ENCODE measurements around the gene CIT. TPM values are rescaled to one million over a fixed set of nuclear protein-coding genes. Genes with fewer than 3 reads are reported as not detected.
"Not testable (repeated sequence)": the region's sequence is repeated elsewhere in the genome, so short reads cannot be mapped to it uniquely, and the experiment has no call there.

CIT gene
- total RNA-seq, 1 donor from 2014 or later = 18.0 TPM

DNA sequence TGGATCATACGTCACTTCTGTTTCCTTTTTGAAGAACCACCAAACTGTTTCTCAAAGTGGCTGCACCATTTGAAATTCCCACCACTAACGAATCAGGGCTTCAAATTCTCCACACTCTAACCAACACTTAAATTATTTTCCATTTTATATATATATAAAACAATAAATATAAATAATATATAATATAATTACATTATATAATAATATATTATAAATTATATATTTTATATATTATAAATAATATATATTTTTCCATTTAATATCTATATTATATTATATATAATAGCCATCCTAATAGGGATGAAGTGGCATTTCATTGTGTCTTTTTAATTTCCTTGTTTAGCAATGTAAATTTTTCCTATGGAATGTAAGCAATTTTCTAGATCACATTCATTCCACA is 24.6 kb upstream of the CIT start:
- TF ChIP-seq, protein P1, sequence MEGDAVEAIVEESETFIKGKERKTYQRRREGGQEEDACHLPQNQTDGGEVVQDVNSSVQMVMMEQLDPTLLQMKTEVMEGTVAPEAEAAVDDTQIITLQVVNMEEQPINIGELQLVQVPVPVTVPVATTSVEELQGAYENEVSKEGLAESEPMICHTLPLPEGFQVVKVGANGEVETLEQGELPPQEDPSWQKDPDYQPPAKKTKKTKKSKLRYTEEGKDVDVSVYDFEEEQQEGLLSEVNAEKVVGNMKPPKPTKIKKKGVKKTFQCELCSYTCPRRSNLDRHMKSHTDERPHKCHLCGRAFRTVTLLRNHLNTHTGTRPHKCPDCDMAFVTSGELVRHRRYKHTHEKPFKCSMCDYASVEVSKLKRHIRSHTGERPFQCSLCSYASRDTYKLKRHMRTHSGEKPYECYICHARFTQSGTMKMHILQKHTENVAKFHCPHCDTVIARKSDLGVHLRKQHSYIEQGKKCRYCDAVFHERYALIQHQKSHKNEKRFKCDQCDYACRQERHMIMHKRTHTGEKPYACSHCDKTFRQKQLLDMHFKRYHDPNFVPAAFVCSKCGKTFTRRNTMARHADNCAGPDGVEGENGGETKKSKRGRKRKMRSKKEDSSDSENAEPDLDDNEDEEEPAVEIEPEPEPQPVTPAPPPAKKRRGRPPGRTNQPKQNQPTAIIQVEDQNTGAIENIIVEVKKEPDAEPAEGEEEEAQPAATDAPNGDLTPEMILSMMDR (IDR thresholded peaks at IDR 0.05) = no peak
- Histone ChIP-seq H3K27ac (no peak overlapping the region), H3K36me3 (no peaks in the 10 kb centered on the region), H3K9me3 (no peaks in the 10 kb centered on the region), H3K4me3 (no peak overlapping the region), H3K27me3 (ENCODE audit: low read depth) (no peaks in the 10 kb centered on the region), H3K4me1 (no peaks in the 10 kb centered on the region)
- intact Hi-C loops (cut with DNase I) = no loop called here
- ATAC-seq (no peak), DNase-seq (no peak)

DNA sequence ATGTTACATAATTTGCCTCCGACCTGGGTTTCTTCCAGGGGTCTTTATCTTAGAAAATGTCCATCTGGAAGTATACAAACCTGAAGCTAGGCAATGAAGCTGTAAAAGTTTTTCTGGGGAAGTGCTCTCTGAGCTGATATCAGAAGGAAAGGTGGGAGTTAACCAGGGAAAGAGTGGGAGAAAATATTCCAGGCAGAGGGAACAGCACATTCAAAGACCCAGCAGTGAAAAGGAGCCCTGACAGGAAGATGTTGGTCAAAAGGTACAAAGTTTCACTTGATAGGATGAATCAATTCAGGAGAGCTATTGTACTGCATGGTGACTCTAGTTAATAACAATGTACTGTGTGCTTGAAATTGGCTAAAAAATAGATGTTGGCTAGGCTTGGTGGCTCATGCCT is 17.8 kb upstream of the CIT start:
- no peaks in the 10 kb centered on the region for H3K36me3 ChIP-seq
- H3K4me1 ChIP-seq = no peaks in the 10 kb centered on the region
- no peak for DNase-seq
- TF ChIP-seq, protein P1 (IDR thresholded peaks at IDR 0.05) = no peak
- H3K27ac ChIP-seq = no peak overlapping the region
- no peaks in the 10 kb centered on the region for H3K9me3 ChIP-seq
- H3K4me3 ChIP-seq = no peak overlapping the region
- no peaks in the 10 kb centered on the region for H3K27me3 ChIP-seq (ENCODE audit: low read depth)
- no peak for ATAC-seq
- intact Hi-C loops (cut with DNase I) = no loop called here

DNA sequence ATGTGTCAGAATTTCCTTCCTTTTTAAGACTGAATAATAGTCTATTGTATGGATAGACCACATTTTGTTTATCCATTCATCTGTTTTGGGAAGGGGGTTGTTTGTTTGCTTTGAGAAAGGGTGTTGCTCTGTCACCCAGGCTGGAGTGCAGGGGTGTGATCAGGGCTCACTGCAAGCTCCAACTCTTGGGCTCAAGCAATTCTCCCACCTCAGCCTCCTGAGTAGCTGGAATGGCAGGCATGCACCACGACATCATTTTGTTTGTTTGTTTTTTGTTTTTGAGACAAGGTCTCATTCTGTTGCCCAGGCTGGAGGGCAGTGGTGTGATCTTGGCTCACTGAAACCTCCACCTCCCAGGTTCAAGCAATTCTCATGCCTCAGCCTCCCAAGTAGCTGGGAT is 15.5 kb upstream of the CIT start:
- ATAC-seq; H3K9me3 ChIP-seq; intact Hi-C loops (cut with DNase I); H3K4me1 ChIP-seq; H3K4me3 ChIP-seq; H3K27ac ChIP-seq; H3K36me3 ChIP-seq; H3K27me3 ChIP-seq (ENCODE audit: low read depth); DNase-seq: not testable (repeated sequence)

DNA sequence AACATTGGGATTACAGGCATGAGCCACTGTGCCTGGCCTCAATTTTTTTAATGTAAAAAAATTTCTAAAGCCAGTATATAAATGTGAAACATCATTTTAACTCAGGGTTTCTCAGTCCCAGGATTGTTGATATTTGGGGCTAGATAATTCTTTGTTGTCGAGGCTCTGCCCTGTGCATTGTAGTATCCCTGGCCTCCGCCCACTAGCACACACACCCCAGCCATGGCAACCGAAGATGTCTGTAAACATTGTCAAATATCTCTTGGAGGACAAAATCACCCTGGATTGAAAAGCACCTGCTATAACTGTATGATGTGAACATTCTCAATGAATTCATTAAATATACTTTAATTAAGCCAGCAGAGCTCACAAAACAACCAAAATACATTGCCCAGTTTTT is 8.4 kb upstream of the CIT start:
- no peaks in the 10 kb centered on the region for H3K4me1 ChIP-seq
- no peaks in the 10 kb centered on the region for H3K9me3 ChIP-seq
- intact Hi-C loops (cut with DNase I) = no loop called here
- DNase-seq (no peak), ATAC-seq (no peak)
- no peaks in the 10 kb centered on the region for H3K36me3 ChIP-seq
- H3K27ac ChIP-seq = no peak overlapping the region
- H3K4me3 ChIP-seq = no peak overlapping the region
- TF ChIP-seq, protein P1 (IDR thresholded peaks at IDR 0.05) = no peak
- no peaks in the 10 kb centered on the region for H3K27me3 ChIP-seq (ENCODE audit: low read depth)

DNA sequence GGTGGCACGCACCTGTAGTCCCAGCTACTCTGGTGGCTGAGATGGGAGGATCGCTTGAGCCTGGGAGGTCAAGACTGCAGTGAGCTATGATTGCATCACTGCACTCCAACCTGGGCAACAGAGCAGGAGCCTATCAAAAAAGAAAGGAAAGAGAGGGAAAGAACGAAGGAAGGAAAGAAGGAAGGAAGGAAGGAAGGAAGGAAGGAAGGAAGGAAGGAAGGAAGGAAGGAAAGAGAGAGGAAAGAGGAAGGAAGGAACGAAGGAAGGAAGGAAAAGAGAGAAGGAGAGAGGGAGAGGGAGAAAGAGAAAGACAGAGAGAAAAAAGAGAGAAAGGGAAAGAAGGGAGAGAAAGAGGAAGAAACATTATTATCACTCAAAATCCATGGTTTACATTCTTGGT is 6.7 kb upstream of the CIT start:
- H3K27ac ChIP-seq; H3K9me3 ChIP-seq; H3K4me1 ChIP-seq; H3K27me3 ChIP-seq (ENCODE audit: low read depth); H3K4me3 ChIP-seq; intact Hi-C loops (cut with DNase I); ATAC-seq; H3K36me3 ChIP-seq; DNase-seq: not testable (repeated sequence)

DNA sequence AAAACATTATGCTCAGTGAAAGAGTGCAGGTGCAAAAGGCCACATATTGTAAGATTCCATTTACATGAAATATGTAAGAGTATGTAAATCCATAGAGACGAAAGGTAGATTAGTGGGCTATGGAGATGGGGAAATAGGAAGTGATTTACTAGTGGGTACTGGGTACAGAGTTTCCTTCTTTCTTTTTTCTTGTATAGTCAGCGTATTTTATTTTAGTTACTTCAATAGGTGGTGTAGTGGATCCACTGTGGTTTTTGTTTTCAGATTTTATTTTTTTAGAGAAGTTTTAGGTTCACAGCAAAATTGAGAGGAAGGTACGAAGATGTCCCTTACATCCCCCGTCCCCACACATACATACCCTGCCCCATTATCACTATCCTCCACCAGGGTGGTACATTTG is 6.1 kb upstream of the CIT start:
- Histone ChIP-seq H3K27me3 (ENCODE audit: low read depth) (no peaks in the 10 kb centered on the region), H3K9me3 (no peaks in the 10 kb centered on the region), H3K27ac (no peak overlapping the region), H3K36me3 (no peaks in the 10 kb centered on the region), H3K4me1 (no peaks in the 10 kb centered on the region), H3K4me3 (no peak overlapping the region)
- DNase-seq (no peak), ATAC-seq (no peak)
- intact Hi-C loops (cut with DNase I) = no loop called here
- TF ChIP-seq, protein P1 (IDR thresholded peaks at IDR 0.05) = no peak

DNA sequence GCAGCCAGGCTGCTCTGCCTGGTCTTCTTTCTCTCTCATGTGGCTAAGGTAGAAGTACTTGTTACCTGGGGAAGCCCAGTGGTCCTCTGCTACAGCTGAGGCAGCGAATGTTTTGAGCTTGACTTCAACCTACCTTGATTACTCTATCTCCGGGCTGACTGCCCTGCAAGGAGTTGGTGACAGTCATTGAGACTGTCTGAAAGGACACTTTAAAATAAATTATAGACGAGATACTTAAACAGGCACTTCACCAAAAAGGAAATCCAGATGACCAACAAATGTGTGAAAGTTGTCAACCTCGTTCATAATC is 474 bp upstream of the CIT start:
- intact Hi-C loops (cut with DNase I) = no loop called here
- TF ChIP-seq, protein P1 (IDR thresholded peaks at IDR 0.05) = no peak
- Histone ChIP-seq H3K9me3 (no peaks in the 10 kb centered on the region), H3K4me1 (peaks cover 5% of the 10 kb centered on the region), H3K27ac (no peak overlapping the region), H3K4me3 (peak overlapping the region; percentile 90), H3K36me3 (no peaks in the 10 kb centered on the region), H3K27me3 (ENCODE audit: low read depth) (no peaks in the 10 kb centered on the region)
- DNase-seq (no peak), ATAC-seq (no peak)

All from lower lobe of right lung (tissue), 2 donors.